ENCODE data around the gene HIC1.

GRCh38 chr17:2084766-2085647 is 30.1 kb downstream of the HIC1 start:
- TF ChIP-seq, protein P1, sequence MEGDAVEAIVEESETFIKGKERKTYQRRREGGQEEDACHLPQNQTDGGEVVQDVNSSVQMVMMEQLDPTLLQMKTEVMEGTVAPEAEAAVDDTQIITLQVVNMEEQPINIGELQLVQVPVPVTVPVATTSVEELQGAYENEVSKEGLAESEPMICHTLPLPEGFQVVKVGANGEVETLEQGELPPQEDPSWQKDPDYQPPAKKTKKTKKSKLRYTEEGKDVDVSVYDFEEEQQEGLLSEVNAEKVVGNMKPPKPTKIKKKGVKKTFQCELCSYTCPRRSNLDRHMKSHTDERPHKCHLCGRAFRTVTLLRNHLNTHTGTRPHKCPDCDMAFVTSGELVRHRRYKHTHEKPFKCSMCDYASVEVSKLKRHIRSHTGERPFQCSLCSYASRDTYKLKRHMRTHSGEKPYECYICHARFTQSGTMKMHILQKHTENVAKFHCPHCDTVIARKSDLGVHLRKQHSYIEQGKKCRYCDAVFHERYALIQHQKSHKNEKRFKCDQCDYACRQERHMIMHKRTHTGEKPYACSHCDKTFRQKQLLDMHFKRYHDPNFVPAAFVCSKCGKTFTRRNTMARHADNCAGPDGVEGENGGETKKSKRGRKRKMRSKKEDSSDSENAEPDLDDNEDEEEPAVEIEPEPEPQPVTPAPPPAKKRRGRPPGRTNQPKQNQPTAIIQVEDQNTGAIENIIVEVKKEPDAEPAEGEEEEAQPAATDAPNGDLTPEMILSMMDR (IDR thresholded peaks at IDR 0.05): no peak
- TF ChIP-seq RAD21 (IDR thresholded peaks at IDR 0.05; ENCODE audit: low read length): no peak
- TF ChIP-seq POLR2AphosphoS5 (IDR thresholded peaks at IDR 0.05; ENCODE audit: low read depth, low read length): peak; percentile 17; the same call in 1 of the 2 replicates
- TF ChIP-seq, protein P2, sequence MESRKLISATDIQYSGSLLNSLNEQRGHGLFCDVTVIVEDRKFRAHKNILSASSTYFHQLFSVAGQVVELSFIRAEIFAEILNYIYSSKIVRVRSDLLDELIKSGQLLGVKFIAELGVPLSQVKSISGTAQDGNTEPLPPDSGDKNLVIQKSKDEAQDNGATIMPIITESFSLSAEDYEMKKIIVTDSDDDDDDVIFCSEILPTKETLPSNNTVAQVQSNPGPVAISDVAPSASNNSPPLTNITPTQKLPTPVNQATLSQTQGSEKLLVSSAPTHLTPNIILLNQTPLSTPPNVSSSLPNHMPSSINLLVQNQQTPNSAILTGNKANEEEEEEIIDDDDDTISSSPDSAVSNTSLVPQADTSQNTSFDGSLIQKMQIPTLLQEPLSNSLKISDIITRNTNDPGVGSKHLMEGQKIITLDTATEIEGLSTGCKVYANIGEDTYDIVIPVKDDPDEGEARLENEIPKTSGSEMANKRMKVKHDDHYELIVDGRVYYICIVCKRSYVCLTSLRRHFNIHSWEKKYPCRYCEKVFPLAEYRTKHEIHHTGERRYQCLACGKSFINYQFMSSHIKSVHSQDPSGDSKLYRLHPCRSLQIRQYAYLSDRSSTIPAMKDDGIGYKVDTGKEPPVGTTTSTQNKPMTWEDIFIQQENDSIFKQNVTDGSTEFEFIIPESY (IDR thresholded peaks at IDR 0.05; ENCODE audit: borderline replicate concordance, low read depth): no peak
- no peak for TF ChIP-seq RFX5 (IDR thresholded peaks at IDR 0.05; ENCODE audit: low read length)
- TF ChIP-seq, protein P3, sequence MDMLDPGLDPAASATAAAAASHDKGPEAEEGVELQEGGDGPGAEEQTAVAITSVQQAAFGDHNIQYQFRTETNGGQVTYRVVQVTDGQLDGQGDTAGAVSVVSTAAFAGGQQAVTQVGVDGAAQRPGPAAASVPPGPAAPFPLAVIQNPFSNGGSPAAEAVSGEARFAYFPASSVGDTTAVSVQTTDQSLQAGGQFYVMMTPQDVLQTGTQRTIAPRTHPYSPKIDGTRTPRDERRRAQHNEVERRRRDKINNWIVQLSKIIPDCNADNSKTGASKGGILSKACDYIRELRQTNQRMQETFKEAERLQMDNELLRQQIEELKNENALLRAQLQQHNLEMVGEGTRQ (IDR thresholded peaks at IDR 0.05; ENCODE audit: borderline replicate concordance, low read depth, low read length): no peak
- TF ChIP-seq SIN3A (IDR thresholded peaks at IDR 0.05; ENCODE audit: borderline replicate concordance, low read depth, low read length): no peak
- TF ChIP-seq CHD2 (IDR thresholded peaks at IDR 0.05; ENCODE audit: low read length, partially characterized antibody): no peak
- TF ChIP-seq NRF1 (IDR thresholded peaks at IDR 0.05; ENCODE audit: low read depth, low read length): 0 out of 2 replicates have a peak, but pooled peaks have one; percentile 23

All from SK-N-SH (cell line).